Effector memory CD8-positive, alpha-beta T cell (primary cell): ENCODE results near the gene BTN1A1.
"Not testable (repeated sequence)": the region's sequence is repeated elsewhere in the genome, so short reads cannot be mapped to it uniquely, and the experiment has no call there.

Experiments used
- ATAC-seq: fragments of 150-1000 bp; cut with Tn5 transposase; replicated peaks from 2 replicates; pipeline ENCODE4 v1.10.0; 2021; ENCODE audit warnings: mild to moderate bottlenecking, moderate library complexity
- DNase-seq, 3 experiments: peaks; one replicate each; pipeline ENCODE4 v3.0.0; 2021
- H3K27ac Mint-ChIP-seq, 2 donors: one replicate each; pipeline ENCODE4 v1.8.0; 2022; ENCODE audit warnings: mild to moderate bottlenecking in 2 of 2, mixed read lengths in 2 of 2, moderate library complexity in 2 of 2
- H3K27me3 Mint-ChIP-seq, 2 donors: one replicate each; pipeline ENCODE4 v1.8.0; 2022; ENCODE audit warnings: mixed read lengths in 2 of 2
- H3K36me3 Mint-ChIP-seq: one replicate; pipeline ENCODE4 v1.8.0; 2022; ENCODE audit warnings: mild to moderate bottlenecking, moderate library complexity, mixed read lengths; ENCODE audit not compliant: insufficient read depth
- H3K4me1 Mint-ChIP-seq, 2 donors: one replicate each; pipeline ENCODE4 v1.8.0; 2022; ENCODE audit warnings: low read depth in 2 of 2, mixed read lengths in 2 of 2
- H3K4me3 Mint-ChIP-seq, 2 donors: one replicate each; pipeline ENCODE4 v1.8.0; 2022; ENCODE audit warnings: mild to moderate bottlenecking in 2 of 2, mixed read lengths in 2 of 2, moderate library complexity in 2 of 2
- H3K9me3 Mint-ChIP-seq, 2 donors: one replicate each; pipeline ENCODE4 v1.8.0; 2022; ENCODE audit warnings: mixed read lengths in 2 of 2

BTN1A1 gene

DNA sequence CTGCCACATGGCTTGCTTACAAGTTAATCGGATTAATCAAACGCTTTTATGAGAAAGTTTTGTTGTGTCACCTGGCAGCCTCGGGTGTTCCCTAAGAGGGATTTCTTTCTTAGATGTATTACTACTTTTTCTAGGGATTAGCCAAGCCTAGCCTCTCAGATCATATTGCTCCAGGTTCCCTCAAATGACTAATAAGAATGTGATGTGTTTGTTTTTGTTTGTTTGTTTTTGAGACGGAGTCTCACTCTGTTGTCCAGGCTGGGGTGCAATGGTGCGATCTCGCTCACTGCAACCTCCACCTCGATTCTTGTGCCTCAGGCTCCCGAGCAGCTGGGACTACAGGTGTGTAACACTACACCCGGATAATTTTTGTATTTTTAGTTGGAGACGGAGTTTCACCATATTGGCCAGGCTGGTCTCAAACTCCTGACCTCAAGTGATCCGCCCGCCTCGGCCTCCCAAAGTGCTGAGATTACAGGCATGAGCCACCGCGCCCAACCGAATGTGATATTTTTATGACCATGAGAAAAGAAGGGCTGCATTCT, 39.0 kb downstream of the BTN1A1 start:
- peaks cover 0 to 5% of the 10 kb centered on the region in 2 donors for H3K9me3 Mint-ChIP-seq
- peaks cover 50 to 52% of the 10 kb centered on the region in 2 donors for H3K4me1 Mint-ChIP-seq
- peaks cover 64% of the 10 kb centered on the region for H3K36me3 Mint-ChIP-seq
- peak overlapping the region; percentile 100 for H3K27ac Mint-ChIP-seq
- H3K27me3 Mint-ChIP-seq, result peaks cover 9 to 10% of the 10 kb centered on the region in 2 donors
- H3K4me3 Mint-ChIP-seq, result peak overlapping the region; percentile 94 to 98
- ATAC-seq, result no peak
- DNase-seq, result no peak

DNA sequence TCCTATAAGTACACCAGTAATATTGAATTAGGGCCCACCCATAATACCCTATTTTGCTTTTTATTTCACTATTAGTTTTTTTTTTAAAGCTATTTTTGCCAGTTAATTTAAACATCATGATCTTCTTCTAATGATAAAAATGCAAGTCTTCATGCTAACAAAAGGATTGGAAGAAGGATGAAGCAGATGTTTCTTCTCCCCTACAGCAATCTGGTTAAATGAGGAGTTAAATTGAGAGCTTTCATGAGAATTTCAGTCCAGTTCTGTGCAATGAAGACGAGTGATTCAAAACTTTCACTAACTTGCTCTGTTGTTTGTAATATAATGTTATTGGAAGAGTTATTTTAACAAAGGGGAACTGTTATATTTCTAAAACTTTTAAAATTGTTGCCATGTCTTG, 41.5 kb downstream of the BTN1A1 start:
- DNase-seq, result no peak
- peak overlapping the region; percentile 57 to 83 for H3K27ac Mint-ChIP-seq
- H3K36me3 Mint-ChIP-seq, result peaks cover 77% of the 10 kb centered on the region
- ATAC-seq, result no peak
- H3K4me3 Mint-ChIP-seq, result peak overlapping the region in 1 of 2 donors; percentile 58
- H3K4me1 Mint-ChIP-seq, result peaks cover 49 to 51% of the 10 kb centered on the region in 2 donors
- H3K27me3 Mint-ChIP-seq, result peaks cover 9 to 10% of the 10 kb centered on the region in 2 donors
- H3K9me3 Mint-ChIP-seq, result peaks cover 0 to 5% of the 10 kb centered on the region in 2 donors

DNA sequence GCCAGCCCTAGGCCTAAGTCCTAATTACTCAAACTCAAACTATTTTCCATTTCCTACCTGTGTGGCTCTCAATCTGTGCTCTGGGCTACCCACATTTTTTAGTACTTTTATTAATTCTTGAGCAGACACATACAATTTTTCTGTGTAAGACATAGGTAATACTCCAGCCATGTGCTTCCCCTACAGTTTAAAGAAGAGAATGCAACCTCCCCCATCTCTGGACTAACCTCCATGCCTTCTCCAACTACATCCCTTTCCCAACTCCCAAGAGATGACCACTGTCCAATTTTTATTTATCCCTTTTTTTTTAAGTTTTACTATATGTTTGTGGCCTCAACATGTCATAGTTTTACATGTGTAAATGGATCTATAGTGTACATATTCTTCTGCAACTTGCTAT, 43.9 kb downstream of the BTN1A1 start:
- DNase-seq (no peak), ATAC-seq (peak; percentile 74)
- Mint-ChIP-seq H3K9me3 (no peaks in the 10 kb centered on the region), H3K4me1 (peaks cover 28 to 31% of the 10 kb centered on the region in 2 donors), H3K36me3 (peaks cover 53% of the 10 kb centered on the region), H3K4me3 (no peak overlapping the region), H3K27ac (no peak overlapping the region), H3K27me3 (no peaks in the 10 kb centered on the region)

DNA sequence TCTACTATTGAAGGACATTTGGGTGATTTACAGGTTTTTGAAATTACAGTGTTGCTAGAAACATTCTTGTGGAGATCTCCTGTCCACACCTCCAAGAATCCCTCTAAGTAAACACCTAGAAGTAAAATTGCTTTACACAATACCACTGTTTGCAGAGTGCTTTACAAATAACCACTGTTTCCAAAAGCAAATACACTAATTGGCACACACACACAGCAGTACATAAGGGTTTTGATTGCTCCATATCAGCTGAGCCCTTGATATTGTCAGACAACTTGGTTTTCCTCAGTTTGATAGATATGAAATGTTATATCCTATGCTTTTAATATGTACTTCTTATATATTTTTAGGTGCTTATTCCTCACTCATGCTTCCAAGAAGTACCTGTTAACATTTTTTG, 44.4 kb downstream of the BTN1A1 start:
- Mint-ChIP-seq H3K27me3 (no peaks in the 10 kb centered on the region), H3K4me1 (peaks cover 25 to 31% of the 10 kb centered on the region in 2 donors), H3K9me3 (no peaks in the 10 kb centered on the region), H3K36me3 (peaks cover 49% of the 10 kb centered on the region), H3K4me3 (no peak overlapping the region), H3K27ac (no peak overlapping the region)
- no peak for DNase-seq
- no peak for ATAC-seq

DNA sequence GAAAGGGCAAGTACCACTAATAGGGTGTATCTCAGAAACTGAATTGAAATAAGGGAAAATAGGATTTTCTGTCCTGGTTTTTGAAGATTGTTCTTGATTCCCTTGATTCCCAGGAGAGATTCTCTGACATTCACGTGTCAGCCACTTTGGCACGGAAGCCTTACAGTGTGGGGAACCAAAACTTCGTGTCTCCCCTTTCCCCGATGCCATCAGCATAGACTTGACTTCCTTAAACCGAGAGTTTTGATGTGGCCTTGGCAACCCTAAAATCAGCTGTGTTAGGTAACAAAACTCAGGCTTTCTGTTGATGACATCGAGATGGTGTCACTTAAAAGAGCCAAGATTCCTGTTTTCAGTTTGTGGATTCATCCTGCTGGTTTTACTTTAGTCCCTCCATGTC, 45.5 kb downstream of the BTN1A1 start:
- H3K27ac Mint-ChIP-seq, result no peak overlapping the region
- no peak for ATAC-seq
- peaks cover 44% of the 10 kb centered on the region for H3K36me3 Mint-ChIP-seq
- no peak overlapping the region for H3K4me3 Mint-ChIP-seq
- peaks cover 17 to 24% of the 10 kb centered on the region in 2 donors for H3K4me1 Mint-ChIP-seq
- no peak for DNase-seq
- no peaks in the 10 kb centered on the region for H3K9me3 Mint-ChIP-seq
- H3K27me3 Mint-ChIP-seq, result no peaks in the 10 kb centered on the region

DNA sequence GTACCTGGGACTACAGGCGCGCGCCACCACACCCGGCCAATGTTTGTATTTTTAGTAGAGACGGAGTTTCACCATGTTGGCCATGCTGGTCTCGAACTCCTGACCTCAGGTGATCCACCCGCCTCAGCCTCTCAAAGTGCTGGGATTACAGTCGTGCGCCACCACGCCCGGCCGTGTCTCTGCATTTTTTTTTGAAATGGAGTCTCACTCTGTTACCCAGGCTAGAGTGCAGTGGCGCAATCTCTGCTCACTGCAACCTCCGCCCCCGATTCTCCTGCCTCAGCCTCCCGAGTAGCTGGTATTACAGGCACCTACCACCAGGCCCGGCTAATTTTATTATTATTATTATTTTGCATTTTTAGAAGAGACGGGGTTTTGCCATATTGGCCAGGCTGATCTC, 47.3 kb downstream of the BTN1A1 start:
- Mint-ChIP-seq H3K4me1 (peaks cover 12 to 19% of the 10 kb centered on the region in 2 donors), H3K27ac (peak overlapping the region in 1 of 2 donors; percentile 73), H3K36me3 (peaks cover 36% of the 10 kb centered on the region)
- DNase-seq, ATAC-seq, H3K9me3 Mint-ChIP-seq, H3K27me3 Mint-ChIP-seq, H3K4me3 Mint-ChIP-seq: not testable (repeated sequence)

DNA sequence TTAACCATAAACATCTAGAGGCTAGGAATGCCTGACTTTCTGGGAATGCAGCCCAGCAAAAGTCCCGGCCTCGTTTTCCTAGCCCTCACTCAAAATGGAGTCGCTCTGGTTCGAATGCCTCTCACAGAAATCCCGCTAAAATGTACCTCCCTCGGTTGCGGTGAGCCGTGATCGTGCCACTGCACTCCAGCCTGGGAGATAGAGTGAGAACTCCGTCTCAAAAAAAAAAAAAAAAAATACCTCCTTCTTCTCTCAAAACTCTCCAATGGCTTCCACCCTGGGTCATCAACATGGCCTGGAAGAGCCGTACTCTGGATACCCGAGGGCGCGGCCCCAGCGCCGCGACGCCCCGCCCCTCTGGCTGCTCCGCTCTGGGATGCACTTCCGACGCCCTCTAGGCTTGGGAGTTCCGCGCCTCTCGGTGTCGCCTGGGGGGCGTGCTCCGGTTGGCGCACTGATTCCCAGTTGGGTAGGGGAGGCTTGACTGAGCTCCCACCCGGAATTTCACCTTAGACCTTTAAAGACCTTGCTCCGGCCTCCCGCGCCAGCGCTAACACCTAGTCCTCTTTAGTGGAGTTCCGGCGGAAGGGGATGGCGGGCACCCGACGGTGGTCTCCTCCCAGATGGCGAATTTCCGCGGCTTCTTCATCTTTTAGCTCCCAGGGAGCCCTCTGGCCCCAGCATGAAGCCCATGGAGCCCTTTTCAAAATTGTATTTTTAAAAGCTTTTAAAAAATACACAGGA, 50.3 kb downstream of the BTN1A1 start:
- H3K27ac Mint-ChIP-seq, result peak overlapping the region; percentile 59 to 86
- DNase-seq, result peak in 1 of 3 experiments; percentile 15
- ATAC-seq, result peak; percentile 13
- peaks cover 11% of the 10 kb centered on the region for H3K36me3 Mint-ChIP-seq
- H3K4me3 Mint-ChIP-seq, result peak overlapping the region; percentile 93
- peaks cover 6 to 9% of the 10 kb centered on the region in 2 donors for H3K4me1 Mint-ChIP-seq
- no peaks in the 10 kb centered on the region for H3K9me3 Mint-ChIP-seq
- H3K27me3 Mint-ChIP-seq, result no peaks in the 10 kb centered on the region

DNA sequence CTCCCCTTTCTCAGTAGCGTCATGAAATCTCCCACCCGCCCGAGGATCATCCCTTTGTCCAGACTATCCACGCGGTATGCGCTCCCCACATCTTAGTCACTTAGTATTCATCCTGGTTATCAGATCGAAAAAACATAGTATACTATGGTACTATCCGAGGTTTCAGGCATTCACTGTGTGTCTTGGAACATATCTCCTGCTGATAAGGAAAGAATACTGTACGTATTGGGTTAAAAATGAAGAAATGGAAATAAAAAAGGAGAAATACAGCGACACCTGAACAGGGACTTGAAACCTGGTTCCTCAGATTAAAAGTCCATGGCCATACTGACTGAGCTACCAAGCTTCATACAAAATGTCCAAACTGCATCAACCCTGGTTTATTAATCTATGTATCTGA, 52.1 kb downstream of the BTN1A1 start:
- no peak for DNase-seq
- H3K9me3 Mint-ChIP-seq, result no peaks in the 10 kb centered on the region

DNA sequence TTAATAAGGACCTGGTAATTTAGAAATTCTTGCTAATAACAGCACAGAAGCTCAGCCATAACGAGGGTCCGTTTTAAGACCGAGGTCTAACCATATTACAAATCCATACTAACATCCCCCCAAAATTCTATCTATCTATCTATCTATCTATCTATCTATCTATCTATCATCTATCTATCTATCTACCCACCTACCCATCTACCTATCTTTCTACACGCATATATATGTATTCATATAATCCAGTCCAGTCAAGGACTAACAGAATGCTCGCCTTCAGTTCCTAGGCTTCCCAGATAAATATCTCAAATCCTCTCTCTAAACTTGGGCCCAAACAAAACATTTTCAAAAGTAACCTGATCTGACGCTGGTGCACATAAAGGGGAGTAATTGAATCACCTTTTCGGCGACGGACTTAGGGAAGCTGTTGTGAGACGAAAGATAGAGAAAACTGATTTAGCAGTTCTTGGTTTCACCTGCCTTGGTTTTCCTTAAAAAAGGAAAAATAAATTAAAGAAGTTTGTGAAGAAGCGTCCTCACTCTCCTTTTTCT, 52.6 kb downstream of the BTN1A1 start:
- Mint-ChIP-seq H3K4me3 (no peak overlapping the region), H3K27ac (no peak overlapping the region), H3K4me1 (peaks cover 6 to 9% of the 10 kb centered on the region in 2 donors), H3K27me3 (no peaks in the 10 kb centered on the region), H3K36me3 (peaks cover 3% of the 10 kb centered on the region), H3K9me3 (no peaks in the 10 kb centered on the region)
- DNase-seq (no peak), ATAC-seq (no peak)

More for the DNA sequence above, 52.1 kb downstream of the BTN1A1 start:
- Mint-ChIP-seq H3K36me3 (peaks cover 3% of the 10 kb centered on the region), H3K27ac (no peak overlapping the region), H3K27me3 (no peaks in the 10 kb centered on the region), H3K4me1 (peaks cover 6 to 9% of the 10 kb centered on the region in 2 donors), H3K4me3 (no peak overlapping the region)
- no peak for ATAC-seq

DNA sequence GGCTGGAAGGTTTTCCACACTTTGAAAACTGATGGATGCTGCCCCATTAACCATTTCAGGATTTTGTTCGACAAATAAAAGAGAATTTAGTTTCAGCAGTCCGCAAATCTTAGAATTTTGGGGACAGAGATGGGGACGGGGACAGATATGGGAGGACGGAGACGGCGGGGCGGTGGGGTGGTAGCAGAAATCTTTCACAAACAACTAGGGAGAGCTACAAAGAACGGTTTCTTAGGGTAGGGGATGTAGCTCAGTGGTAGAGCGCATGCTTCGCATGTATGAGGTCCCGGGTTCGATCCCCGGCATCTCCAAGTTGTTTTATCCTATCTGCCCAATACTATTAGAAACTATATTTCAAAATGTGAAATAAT, 53.1 kb downstream of the BTN1A1 start:
- ATAC-seq (peak; percentile 66), DNase-seq (peak; percentile 70 to 79 (median 73))
- no peak overlapping the region for H3K4me3 Mint-ChIP-seq
- H3K4me1 Mint-ChIP-seq, result peaks cover 6 to 9% of the 10 kb centered on the region in 2 donors
- no peak overlapping the region for H3K27ac Mint-ChIP-seq
- H3K36me3 Mint-ChIP-seq, result peaks cover 3% of the 10 kb centered on the region
- H3K27me3 Mint-ChIP-seq, result no peaks in the 10 kb centered on the region
- H3K9me3 Mint-ChIP-seq, result no peaks in the 10 kb centered on the region

DNA sequence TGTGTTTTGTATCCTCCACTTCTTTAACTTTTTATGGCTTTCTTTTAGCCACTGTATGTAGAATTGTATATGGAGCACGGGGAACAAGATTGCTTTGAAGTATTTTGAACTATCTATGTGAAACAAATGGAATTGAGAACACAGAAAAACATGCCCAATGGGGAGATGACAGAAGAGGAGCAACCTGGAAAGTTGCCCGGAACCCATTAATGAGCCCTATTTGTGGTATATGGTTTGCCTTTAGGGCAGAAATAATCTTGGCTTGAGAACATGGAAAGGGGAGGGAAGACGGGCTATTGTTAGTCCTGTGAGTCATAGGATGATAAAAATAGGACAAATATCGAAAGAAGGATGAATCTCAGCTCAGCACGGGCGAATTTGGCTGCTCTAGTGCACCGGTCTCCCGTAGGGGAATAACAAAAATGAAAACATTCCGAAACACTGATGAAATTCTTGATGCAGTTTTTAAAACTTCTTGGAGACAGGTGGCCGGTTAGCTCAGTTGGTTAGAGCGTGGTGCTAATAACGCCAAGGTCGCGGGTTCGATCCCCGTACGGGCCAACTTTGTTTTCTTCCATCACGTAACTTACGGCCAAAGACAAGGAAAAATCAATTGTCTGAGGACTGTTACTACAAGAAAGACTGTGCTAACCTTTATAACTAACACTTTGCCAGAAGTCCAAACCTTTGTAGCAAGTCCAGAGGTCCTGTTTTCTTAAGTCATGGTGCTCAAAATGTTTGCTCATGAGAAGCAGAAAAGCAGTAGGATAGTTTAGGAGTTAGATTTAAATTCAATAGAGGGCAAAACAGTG, 53.7 kb downstream of the BTN1A1 start:
- H3K9me3 Mint-ChIP-seq, result no peaks in the 10 kb centered on the region

DNA sequence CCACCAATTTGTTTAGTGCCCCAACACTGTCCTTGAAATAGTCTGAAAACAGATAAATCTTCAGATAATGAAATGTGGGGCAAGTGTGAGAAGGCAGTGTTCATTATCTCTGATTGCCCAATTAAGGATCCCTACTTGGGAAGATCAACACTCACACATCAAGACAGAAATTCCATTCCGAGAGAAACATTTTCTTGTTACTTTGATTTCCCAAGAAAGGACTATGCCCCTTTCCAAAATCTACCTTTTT, 54.3 kb downstream of the BTN1A1 start:
- Mint-ChIP-seq H3K4me1 (peaks cover 6 to 9% of the 10 kb centered on the region in 2 donors), H3K36me3 (peaks cover 3% of the 10 kb centered on the region), H3K27me3 (no peaks in the 10 kb centered on the region), H3K27ac (no peak overlapping the region), H3K9me3 (no peaks in the 10 kb centered on the region), H3K4me3 (no peak overlapping the region)
- DNase-seq (no peak), ATAC-seq (no peak)

More for the DNA sequence above, 53.7 kb downstream of the BTN1A1 start:
- Mint-ChIP-seq H3K27me3 (no peaks in the 10 kb centered on the region), H3K4me1 (peaks cover 6 to 9% of the 10 kb centered on the region in 2 donors), H3K36me3 (peaks cover 3% of the 10 kb centered on the region), H3K4me3 (no peak overlapping the region), H3K27ac (no peak overlapping the region)
- DNase-seq (peak; percentile 73 to 85 (median 78)), ATAC-seq (peak; percentile 53)

DNA sequence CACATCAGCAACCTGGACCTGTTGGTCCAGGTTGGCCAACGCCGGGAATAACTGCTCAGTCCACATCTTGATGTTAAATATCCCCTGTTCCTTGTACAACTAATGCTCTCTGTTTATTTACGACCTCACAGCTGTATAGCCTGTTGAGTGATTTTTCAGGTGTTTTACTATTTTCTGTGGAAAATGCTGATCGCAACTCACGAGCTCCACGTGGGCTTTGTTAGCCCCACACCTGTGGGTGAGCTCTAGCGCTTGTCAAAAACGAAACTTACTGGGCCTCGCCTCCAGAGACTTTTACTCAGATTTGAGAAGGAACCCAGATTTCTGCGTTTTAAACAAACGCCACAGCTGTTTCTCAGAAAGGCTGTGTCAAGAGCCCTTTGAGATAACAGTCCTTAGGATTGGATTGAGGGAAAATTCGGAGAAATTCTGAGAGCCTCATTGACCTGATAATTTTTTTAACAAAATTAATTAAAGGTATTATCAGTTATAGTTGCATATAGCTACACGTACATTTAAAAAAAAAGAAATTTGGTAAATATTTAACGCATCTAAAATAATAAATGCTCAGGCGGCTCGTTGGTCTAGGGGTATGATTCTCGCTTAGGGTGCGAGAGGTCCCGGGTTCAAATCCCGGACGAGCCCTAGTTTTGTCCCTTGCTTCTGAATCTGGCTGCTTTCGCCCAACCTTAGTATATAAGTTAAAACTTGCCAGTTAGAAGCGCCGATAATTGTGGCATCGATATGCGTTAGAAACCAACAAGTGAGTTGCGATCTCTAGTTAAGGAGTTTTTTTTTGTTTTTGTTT, 54.8 kb downstream of the BTN1A1 start:
- H3K27ac Mint-ChIP-seq, result no peak overlapping the region
- peaks cover 3% of the 10 kb centered on the region for H3K36me3 Mint-ChIP-seq
- DNase-seq, result peak; percentile 37 to 64 (median 42)
- ATAC-seq, result peak; percentile 55
- no peak overlapping the region for H3K4me3 Mint-ChIP-seq
- no peaks in the 10 kb centered on the region for H3K9me3 Mint-ChIP-seq
- no peaks in the 10 kb centered on the region for H3K27me3 Mint-ChIP-seq
- peaks cover 6 to 9% of the 10 kb centered on the region in 2 donors for H3K4me1 Mint-ChIP-seq
